ENCODE data around the gene FKBP5.

DNA sequence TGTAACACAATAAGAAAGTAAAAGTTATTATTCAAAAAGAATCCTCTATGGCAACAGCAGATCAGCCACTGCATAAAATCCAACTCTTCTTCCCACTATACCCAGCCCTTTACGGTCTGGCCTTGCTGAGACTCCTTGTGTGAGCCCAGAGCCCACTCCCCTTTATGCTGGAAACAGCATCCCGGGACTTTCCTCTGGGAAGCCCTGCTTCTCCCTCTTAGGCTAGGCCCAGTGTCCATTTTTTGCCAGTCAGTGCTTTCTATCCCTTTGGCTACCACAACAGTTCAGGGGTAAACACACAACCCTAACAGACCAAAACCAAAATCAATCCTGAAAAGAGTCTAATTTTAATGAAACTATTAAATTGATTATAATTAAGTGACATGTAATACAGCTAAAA lies 20.6 kb downstream of the FKBP5 start:
- TF ChIP-seq, protein P1, sequence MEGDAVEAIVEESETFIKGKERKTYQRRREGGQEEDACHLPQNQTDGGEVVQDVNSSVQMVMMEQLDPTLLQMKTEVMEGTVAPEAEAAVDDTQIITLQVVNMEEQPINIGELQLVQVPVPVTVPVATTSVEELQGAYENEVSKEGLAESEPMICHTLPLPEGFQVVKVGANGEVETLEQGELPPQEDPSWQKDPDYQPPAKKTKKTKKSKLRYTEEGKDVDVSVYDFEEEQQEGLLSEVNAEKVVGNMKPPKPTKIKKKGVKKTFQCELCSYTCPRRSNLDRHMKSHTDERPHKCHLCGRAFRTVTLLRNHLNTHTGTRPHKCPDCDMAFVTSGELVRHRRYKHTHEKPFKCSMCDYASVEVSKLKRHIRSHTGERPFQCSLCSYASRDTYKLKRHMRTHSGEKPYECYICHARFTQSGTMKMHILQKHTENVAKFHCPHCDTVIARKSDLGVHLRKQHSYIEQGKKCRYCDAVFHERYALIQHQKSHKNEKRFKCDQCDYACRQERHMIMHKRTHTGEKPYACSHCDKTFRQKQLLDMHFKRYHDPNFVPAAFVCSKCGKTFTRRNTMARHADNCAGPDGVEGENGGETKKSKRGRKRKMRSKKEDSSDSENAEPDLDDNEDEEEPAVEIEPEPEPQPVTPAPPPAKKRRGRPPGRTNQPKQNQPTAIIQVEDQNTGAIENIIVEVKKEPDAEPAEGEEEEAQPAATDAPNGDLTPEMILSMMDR (IDR thresholded peaks at IDR 0.05): no peak
- TF ChIP-seq POLR2A (IDR thresholded peaks at IDR 0.05) (no peak), POLR2AphosphoS5 (IDR thresholded peaks at IDR 0.05; ENCODE audit: insufficient read depth in 1 of 2, low read depth in 1 of 2) (no peak)
